ENCODE data around the gene SH3PXD2A. TPM values are rescaled to one million over a fixed set of nuclear protein-coding genes. Genes with fewer than 3 reads are reported as not detected.

The SH3PXD2A gene
- total RNA-seq, 1 donor from 2014 or later: 36.8 TPM

GRCh38 chr10:103876155-103876554 lies 20.8 kb upstream of the SH3PXD2A start:
- H3K4me3 Mint-ChIP-seq: no peak overlapping the region
- no peak for TF ChIP-seq CTCF (IDR thresholded peaks at IDR 0.05; ENCODE audit: unreplicated experiment)
- no peak overlapping the region for H3K27ac Mint-ChIP-seq

GRCh38 chr10:103874730-103875129 lies 19.4 kb upstream of the SH3PXD2A start:
- Mint-ChIP-seq H3K27ac (no peak overlapping the region), H3K27me3 (ENCODE audit: low read depth) (no peaks in the 10 kb centered on the region), H3K4me1 (peaks cover 14% of the 10 kb centered on the region), H3K9me3 (no peaks in the 10 kb centered on the region), H3K36me3 (peaks cover 11% of the 10 kb centered on the region), H3K4me3 (no peak overlapping the region)
- DNase-seq (ENCODE audit: low spot score in 2 of 2, unreplicated experiment in 2 of 2): no peak
- TF ChIP-seq CTCF (IDR thresholded peaks at IDR 0.05; ENCODE audit: unreplicated experiment): no peak

More at GRCh38 chr10:103876155-103876554, 20.8 kb upstream of the SH3PXD2A start:
- peaks cover 15% of the 10 kb centered on the region for H3K36me3 Mint-ChIP-seq
- no peaks in the 10 kb centered on the region for H3K27me3 Mint-ChIP-seq (ENCODE audit: low read depth)
- no peaks in the 10 kb centered on the region for H3K9me3 Mint-ChIP-seq
- peaks cover 4% of the 10 kb centered on the region for H3K4me1 Mint-ChIP-seq
- DNase-seq (ENCODE audit: low spot score in 2 of 2, unreplicated experiment in 2 of 2): no peak

- H3K4me1 Mint-ChIP-seq: peaks cover 13% of the 10 kb centered on the region
- H3K9me3 Mint-ChIP-seq: no peaks in the 10 kb centered on the region
- H3K27ac Mint-ChIP-seq: no peak overlapping the region
- H3K36me3 Mint-ChIP-seq: peaks cover 3% of the 10 kb centered on the region
- no peaks in the 10 kb centered on the region for H3K27me3 Mint-ChIP-seq (ENCODE audit: low read depth)
- DNase-seq (ENCODE audit: low spot score in 2 of 2, unreplicated experiment in 2 of 2): no peak
- no peak overlapping the region for H3K4me3 Mint-ChIP-seq
- TF ChIP-seq CTCF (IDR thresholded peaks at IDR 0.05; ENCODE audit: unreplicated experiment): no peak
Measured at GRCh38 chr10:103872137-103872931, 17.0 kb upstream of the SH3PXD2A start.

- no peaks in the 10 kb centered on the region for H3K9me3 Mint-ChIP-seq
- no peak overlapping the region for H3K4me3 Mint-ChIP-seq
- H3K4me1 Mint-ChIP-seq: peaks cover 13% of the 10 kb centered on the region
- TF ChIP-seq CTCF (IDR thresholded peaks at IDR 0.05; ENCODE audit: unreplicated experiment): no peak
- no peak overlapping the region for H3K27ac Mint-ChIP-seq
- H3K36me3 Mint-ChIP-seq: peaks cover 3% of the 10 kb centered on the region
- no peaks in the 10 kb centered on the region for H3K27me3 Mint-ChIP-seq (ENCODE audit: low read depth)
- DNase-seq (ENCODE audit: low spot score in 2 of 2, unreplicated experiment in 2 of 2): no peak
Measured at GRCh38 chr10:103871006-103871405, 15.6 kb upstream of the SH3PXD2A start.

GRCh38 chr10:103870516-103870915 lies 15.1 kb upstream of the SH3PXD2A start:
- TF ChIP-seq CTCF (IDR thresholded peaks at IDR 0.05; ENCODE audit: unreplicated experiment): no peak
- Mint-ChIP-seq H3K4me3 (no peak overlapping the region), H3K27ac (peak overlapping the region; percentile 39), H3K9me3 (peaks cover under 1% of the 10 kb centered on the region), H3K27me3 (ENCODE audit: low read depth) (no peaks in the 10 kb centered on the region), H3K4me1 (peaks cover 13% of the 10 kb centered on the region), H3K36me3 (peaks cover 3% of the 10 kb centered on the region)
- no peak for DNase-seq (ENCODE audit: low spot score in 2 of 2, unreplicated experiment in 2 of 2)

Data from mesothelial cell of epicardium (in vitro differentiated cells).